Stimulated activated CD8-positive, alpha-beta memory T cell treated with anti-CD3 and anti-CD28 coated beads, Interleukin-12 subunit alpha, Interleukin-12 subunit beta, amount 100 ng/mL, for 1 hour (primary cell): Measurements from ENCODE around the gene REN.

Experiments used
- DNase-seq: peaks from one replicate; pipeline ENCODE4 v3.0.0-alpha.2; 2020; ENCODE audit warnings: low read depth

The REN gene

GRCh38 chr1:204166219-204166618, at the start of gene REN:
Gene REN (minus strand): TSS chr1:204166337. CDS start chr1:204166293, 44 bp downstream.
- no peak for DNase-seq

DNA sequence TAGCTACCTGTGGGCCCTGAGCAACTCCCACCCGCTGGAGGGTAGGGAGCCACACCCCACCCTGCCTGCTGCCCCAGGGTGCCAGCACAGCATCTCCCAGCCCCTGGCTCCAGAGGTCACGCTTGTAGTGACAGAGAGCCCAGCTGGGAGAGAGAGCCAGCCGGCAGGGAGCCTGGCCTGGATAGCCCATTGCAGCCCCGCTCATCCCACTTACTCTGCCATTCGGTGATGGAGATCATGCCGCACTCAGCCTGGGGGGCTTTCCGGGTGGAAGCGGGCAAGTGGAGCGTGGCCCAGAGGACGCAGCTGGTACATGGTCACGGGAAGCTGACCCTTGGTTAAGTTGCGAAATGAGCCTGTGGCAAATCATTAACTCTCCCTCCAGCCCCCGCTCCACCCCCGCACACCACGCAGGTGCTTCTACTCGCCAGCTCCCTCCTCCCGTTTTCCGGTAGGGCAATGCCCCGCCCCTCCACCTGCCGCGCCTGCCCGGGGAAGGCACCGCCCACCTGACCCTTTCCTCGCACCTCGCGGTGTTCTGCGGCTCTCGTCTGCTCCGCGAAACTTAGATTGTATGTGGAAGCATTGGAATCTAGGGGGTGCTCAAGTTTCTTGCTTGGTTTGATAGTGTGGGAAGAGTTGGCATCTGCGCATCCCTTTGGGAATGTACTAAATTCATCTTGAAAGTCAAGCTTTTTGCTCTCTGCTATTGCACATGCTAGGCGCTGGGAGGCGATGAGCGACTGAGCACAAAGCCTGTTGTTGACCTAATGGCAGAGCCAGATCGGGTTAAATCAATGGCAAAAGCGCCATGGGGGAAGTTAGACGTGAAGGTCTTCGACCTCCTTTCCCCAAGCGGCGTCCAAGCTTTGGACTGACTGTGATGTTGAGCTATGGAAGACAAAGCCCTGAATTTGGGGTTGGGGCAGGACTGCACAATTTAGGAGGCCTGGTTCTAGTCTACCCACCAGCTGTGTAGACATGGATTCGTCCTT, 47.8 kb upstream of the REN start, which contains the start of gene GOLT1A:
Gene GOLT1A, minus strand, starts transcription at position 321 of the 995 bp plus-strand sequence. Its CDS starts 82 bp downstream, at position 239.
- no peak for DNase-seq

DNA sequence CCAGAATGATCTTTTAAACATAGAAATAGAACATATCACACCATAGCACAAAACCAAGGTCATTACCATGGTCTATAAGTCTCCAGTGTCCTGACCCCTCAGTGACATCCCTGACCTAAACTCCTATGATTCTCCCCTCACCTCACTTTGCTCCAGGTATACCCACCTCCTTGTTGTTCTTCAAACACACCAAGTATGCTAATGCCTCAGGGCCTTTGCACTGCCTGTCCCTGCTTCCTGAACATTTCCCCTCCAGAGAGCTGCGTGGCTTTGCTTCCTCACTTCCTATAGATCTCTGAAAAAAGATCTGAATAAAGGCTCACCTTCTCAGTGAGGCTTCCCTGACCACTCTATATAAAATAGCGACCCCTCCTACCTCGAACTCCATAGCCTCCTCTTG, 46.6 kb upstream of the REN start:
- DNase-seq: no peak

- DNase-seq: no peak
Observed at GRCh38 chr1:204211046-204211445, 44.9 kb upstream of the REN start.

DNA sequence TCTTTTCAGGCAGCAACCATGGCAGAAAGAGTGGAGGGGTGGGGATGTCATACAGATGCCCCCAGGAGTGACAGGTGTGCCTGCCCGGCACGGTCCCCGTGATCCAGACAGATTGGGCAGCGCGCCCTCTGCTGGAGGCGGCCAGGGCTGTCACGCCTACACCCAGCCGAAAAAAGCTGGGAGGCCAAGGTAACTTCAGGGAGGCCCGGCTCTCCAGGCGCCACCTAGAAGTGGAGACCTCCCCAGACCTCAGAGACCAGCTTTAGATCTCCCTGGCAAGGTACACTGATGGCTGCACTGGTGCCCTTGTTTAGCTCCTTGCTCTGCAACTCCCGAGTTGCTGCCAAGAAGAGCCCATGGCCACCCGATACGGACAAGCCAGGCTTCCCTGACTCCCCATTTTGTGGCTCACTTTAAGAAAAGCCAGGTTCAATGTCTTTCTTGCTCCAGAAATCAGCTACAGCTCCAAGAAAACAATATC, 41.0 kb upstream of the REN start:
- peak; percentile 60 for DNase-seq

- no peak for DNase-seq
Observed at GRCh38 chr1:204206121-204206520, 40.0 kb upstream of the REN start.

- DNase-seq: no peak
Observed at GRCh38 chr1:204205486-204205885, 39.3 kb upstream of the REN start.

GRCh38 chr1:204204944-204205343, 38.8 kb upstream of the REN start:
- no peak for DNase-seq

GRCh38 chr1:204203206-204203767, 37.1 kb upstream of the REN start:
- DNase-seq: no peak

DNA sequence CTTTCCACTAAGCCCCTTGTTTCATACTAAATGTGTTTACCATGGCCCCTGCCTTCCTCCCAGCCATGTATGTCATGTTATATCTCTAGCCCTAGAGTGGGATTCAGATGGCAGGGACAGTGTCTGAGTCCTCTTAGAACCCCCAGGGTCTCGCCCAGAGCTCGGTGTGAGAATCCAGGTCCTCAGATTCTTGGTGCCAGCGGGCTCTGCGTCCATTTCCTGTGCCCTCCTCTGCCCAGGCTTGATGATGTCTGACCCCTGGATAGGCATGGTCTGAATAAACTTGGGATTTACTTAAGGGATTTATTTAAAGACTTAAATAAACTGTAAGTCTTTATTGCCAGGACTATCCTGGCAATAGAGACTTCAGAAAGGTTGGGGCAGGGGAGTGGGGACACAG, 36.3 kb upstream of the REN start:
- DNase-seq: no peak

GRCh38 chr1:204201348-204202040, 35.4 kb upstream of the REN start:
- DNase-seq: no peak

GRCh38 chr1:204199579-204199978, 33.4 kb upstream of the REN start:
- no peak for DNase-seq

- no peak for DNase-seq
Observed at GRCh38 chr1:204198348-204199340, 32.5 kb upstream of the REN start.

- no peak for DNase-seq
Observed at GRCh38 chr1:204197068-204197467, 30.9 kb upstream of the REN start.

DNA sequence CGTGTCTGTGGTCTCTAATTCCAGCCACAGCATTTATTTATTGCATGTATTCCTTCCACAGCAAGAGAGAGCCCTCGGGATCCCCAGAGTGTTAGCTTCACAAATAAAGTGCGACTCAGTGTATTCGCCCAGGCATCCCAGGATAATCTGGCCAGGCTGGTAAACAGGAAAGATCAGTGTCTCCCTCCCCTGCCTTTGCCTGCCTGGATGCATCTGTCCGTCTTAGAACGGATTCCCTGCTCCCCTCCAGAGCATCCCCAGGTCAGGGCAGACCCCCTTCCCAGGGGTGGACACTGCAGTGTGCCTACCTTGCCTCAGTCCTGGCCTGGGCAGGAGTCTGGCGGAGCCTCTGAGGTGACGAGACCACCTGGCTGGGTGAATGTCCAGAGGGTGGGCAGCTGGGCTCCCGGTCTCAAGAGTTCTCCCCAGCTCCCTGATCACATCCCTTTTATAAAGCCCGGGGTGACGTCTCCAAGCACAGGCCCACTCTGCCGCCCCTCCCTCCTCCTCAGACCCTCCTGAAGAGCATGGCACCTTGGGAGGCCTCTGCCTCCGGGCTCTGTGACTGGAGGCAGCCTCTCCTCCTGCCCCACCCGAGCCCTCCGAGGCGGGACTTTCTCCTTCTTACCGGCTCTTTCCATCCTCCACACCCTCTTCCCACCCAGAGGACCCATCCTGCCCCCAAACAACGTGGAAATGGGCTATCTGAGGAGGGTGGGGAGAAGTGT, 30.1 kb upstream of the REN start, which contains the start of gene KISS1:
Gene KISS1, minus strand, starts transcription at position 424 of the 728 bp plus-strand sequence. CDS start 3,615 bp downstream, outside the sequence.
- no peak for DNase-seq

DNA sequence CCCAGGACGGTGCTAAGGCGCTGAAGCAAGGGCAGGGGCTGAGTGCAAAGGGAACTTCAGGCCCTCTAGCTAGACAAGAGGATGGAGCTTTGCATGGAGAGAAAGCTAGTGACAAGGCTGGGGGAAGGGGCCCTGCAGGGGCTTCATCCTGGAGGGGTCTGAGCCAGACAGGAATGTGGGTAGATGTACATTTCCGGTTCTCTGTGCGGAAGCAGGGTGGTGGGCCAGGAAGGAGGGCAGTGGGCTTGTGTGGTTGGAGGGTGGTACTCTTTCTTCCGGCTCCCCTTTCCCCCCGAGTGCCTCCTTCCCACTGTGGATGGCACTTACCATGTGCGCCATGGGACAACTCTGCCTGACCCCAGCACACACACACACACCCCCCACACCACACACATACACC, 28.6 kb upstream of the REN start:
- no peak for DNase-seq

- no peak for DNase-seq
Observed at GRCh38 chr1:204194080-204194479, 27.9 kb upstream of the REN start.

GRCh38 chr1:204192589-204193352, 26.6 kb upstream of the REN start:
- DNase-seq: no peak

DNA sequence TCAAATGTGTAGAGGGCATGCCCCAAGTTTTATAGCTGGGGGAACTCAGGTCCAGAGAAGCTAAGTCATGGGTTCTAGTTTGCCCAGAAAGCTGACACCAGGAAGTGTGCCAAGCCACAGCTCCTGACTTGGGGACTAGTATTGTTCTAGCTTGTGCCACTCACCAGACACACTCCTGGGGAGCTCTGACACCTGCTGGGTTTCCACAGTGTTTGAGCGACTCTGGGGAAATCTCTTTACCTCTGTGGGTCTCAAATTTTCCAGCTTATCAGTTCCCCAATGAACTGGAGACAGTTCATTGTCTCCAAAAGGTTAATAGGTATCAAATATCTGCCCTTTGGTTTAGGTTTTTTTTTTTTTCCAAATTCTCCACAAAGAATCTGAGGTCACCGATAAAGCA, 25.9 kb upstream of the REN start:
- no peak for DNase-seq

- no peak for DNase-seq
Observed at GRCh38 chr1:204191456-204191855, 25.3 kb upstream of the REN start.
